Measurements from ENCODE around the gene DGKB.

The DGKB gene

GRCh38 chr7:14858866-14859265 lies 43.7 kb downstream of the DGKB start:
- no peak for DNase-seq

GRCh38 chr7:14858410-14858809 lies 44.1 kb downstream of the DGKB start:
- no peak for DNase-seq

GRCh38 chr7:14855033-14855794 lies 47.3 kb downstream of the DGKB start:
- no peak for DNase-seq

- no peak for DNase-seq
Measured at GRCh38 chr7:14854471-14854870, 48.1 kb downstream of the DGKB start.

GRCh38 chr7:14851610-14852009 lies 50.9 kb downstream of the DGKB start:
- DNase-seq = no peak

GRCh38 chr7:14850039-14850438 lies 52.5 kb downstream of the DGKB start:
- no peak for DNase-seq

- DNase-seq = no peak
Measured at GRCh38 chr7:14846405-14846804, 56.1 kb downstream of the DGKB start.

- no peak for DNase-seq
Measured at GRCh38 chr7:14843755-14844154, 58.8 kb downstream of the DGKB start.

GRCh38 chr7:14842523-14842922 lies 60.0 kb downstream of the DGKB start:
- no peak for DNase-seq

- DNase-seq = no peak
Measured at GRCh38 chr7:14841869-14842268, 60.7 kb downstream of the DGKB start.

- DNase-seq = no peak
Measured at GRCh38 chr7:14841086-14841485, 61.5 kb downstream of the DGKB start.

- DNase-seq = no peak
Measured at GRCh38 chr7:14839307-14839706, 63.2 kb downstream of the DGKB start.

GRCh38 chr7:14837216-14837615 lies 65.3 kb downstream of the DGKB start:
- no peak for DNase-seq

- no peak for DNase-seq
Measured at GRCh38 chr7:14836571-14837189, 65.9 kb downstream of the DGKB start.

- no peak for DNase-seq
Measured at GRCh38 chr7:14836006-14836405, 66.5 kb downstream of the DGKB start.

- DNase-seq = no peak
Measured at GRCh38 chr7:14835384-14835783, 67.2 kb downstream of the DGKB start.

- no peak for DNase-seq
Measured at GRCh38 chr7:14834883-14835282, 67.7 kb downstream of the DGKB start.

- DNase-seq = no peak
Measured at GRCh38 chr7:14834456-14834855, 68.1 kb downstream of the DGKB start.

GRCh38 chr7:14833707-14834106 lies 68.8 kb downstream of the DGKB start:
- no peak for DNase-seq

GRCh38 chr7:14828053-14828452 lies 74.5 kb downstream of the DGKB start:
- DNase-seq = no peak

GRCh38 chr7:14826426-14826825 lies 76.1 kb downstream of the DGKB start:
- DNase-seq = no peak

GRCh38 chr7:14825912-14826311 lies 76.6 kb downstream of the DGKB start:
- DNase-seq = no peak

- no peak for DNase-seq
Measured at GRCh38 chr7:14822481-14822854, 80.1 kb downstream of the DGKB start.

GRCh38 chr7:14821757-14822480 lies 80.6 kb downstream of the DGKB start:
- no peak for DNase-seq
